Hepatocyte (in vitro differentiated cells): ENCODE results near the gene STX5.

Experiments used
- EZH2 ChIP-seq: fragments of 200-600 bp; sonication (generic); IDR thresholded peaks from 2 replicates; pipeline ENCODE4 v1.6.1; 2016; ENCODE audit warnings: antibody characterized with exemption, mild to moderate bottlenecking, borderline replicate concordance
- EZH2phosphoT487 ChIP-seq: fragments of 200-600 bp; sonication (generic); IDR thresholded peaks from one replicate; pipeline ENCODE4 v1.6.1; 2018; ENCODE audit warnings: antibody characterized with exemption, mild to moderate bottlenecking, low read depth, moderate library complexity; ENCODE audit not compliant: unreplicated experiment, severe bottlenecking
- TF ChIP-seq, protein P1 (sequence below): fragments of 200-600 bp; sonication (generic); IDR thresholded peaks from 2 replicates; pipeline ENCODE4 v1.5.1; 2016; ENCODE audit warnings: antibody characterized with exemption, mild to moderate bottlenecking; ENCODE audit not compliant: poor library complexity

DNA sequence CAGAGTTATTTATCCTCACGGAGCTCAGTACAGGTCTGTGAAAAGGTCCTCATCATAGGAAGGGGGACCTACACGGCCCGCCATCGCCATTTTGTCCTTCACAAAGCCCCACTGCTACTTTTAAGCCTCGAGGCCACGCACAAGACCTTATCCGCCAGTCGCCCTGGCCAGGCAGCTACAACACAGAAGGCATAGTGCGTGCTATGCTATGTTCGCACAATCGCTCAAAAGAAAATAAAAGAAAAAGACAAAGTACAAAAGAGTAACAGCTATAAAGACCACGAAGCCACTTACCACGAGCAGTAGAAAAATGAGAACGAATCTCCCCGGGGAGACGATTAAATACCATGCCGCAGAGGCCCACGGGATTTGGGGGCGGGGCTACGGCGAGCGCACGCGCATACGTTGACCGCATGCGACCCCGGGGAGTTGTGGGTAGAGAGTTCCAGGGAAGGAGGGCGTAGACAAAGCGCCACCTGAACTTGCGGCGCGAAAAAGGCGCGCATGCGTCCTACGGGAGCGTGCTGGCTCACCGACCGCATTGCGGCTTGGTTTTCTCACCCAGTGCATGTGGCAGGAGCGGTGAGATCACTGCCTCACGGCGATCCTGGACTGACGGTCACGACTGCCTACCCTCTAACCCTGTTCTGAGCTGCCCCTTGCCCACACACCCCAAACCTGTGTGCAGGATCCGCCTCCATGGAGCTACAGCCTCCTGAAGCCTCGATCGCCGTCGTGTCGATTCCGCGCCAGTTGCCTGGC, 23.9 kb upstream of the STX5 start:
- TF ChIP-seq, protein P1, sequence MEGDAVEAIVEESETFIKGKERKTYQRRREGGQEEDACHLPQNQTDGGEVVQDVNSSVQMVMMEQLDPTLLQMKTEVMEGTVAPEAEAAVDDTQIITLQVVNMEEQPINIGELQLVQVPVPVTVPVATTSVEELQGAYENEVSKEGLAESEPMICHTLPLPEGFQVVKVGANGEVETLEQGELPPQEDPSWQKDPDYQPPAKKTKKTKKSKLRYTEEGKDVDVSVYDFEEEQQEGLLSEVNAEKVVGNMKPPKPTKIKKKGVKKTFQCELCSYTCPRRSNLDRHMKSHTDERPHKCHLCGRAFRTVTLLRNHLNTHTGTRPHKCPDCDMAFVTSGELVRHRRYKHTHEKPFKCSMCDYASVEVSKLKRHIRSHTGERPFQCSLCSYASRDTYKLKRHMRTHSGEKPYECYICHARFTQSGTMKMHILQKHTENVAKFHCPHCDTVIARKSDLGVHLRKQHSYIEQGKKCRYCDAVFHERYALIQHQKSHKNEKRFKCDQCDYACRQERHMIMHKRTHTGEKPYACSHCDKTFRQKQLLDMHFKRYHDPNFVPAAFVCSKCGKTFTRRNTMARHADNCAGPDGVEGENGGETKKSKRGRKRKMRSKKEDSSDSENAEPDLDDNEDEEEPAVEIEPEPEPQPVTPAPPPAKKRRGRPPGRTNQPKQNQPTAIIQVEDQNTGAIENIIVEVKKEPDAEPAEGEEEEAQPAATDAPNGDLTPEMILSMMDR: no peak
- TF ChIP-seq EZH2 (no peak), EZH2phosphoT487 (no peak)
